Mesodermal cell (in vitro differentiated cells): ENCODE measurements around the gene MRPL28.
"Not testable (repeated sequence)": the region's sequence is repeated elsewhere in the genome, so short reads cannot be mapped to it uniquely, and the experiment has no call there.

Source experiments
- H3K27ac ChIP-seq: 2 replicates; pipeline ENCODE4 v1.7.0; 2013; ENCODE audit warnings: mild to moderate bottlenecking, low read depth, low read length, moderate library complexity; ENCODE audit not compliant: severe bottlenecking
- H3K36me3 ChIP-seq: 2 replicates; pipeline ENCODE4 v1.7.1; 2013; ENCODE audit warnings: mild to moderate bottlenecking, low read length, moderate library complexity; ENCODE audit not compliant: control insufficient read depth, insufficient read depth
- H3K4me1 ChIP-seq: one replicate; pipeline ENCODE4 v1.7.1; 2013; ENCODE audit warnings: mild to moderate bottlenecking, low read length; ENCODE audit not compliant: insufficient read depth, control insufficient read depth, poor library complexity, severe bottlenecking
- H3K4me3 ChIP-seq: 2 replicates; pipeline ENCODE4 v1.7.0; 2013; ENCODE audit warnings: low read length, control low read depth, mild to moderate bottlenecking; ENCODE audit not compliant: insufficient read depth, poor library complexity, severe bottlenecking; ENCODE audit errors: extremely low read depth
- H3K9me3 ChIP-seq: 2 replicates; pipeline ENCODE4 v1.7.1; 2013; ENCODE audit warnings: mild to moderate bottlenecking, low read length, moderate library complexity; ENCODE audit not compliant: control insufficient read depth
- WGBS, 2 experiments: methylation state at CpG; one replicate each; pipeline ENCODE4 v1.1.5; 2013; ENCODE audit warnings: missing lambda C conversion rate in 2 of 2; ENCODE audit not compliant: insufficient coverage in 2 of 2; 5-methylcytosine and 5-hydroxymethylcytosine counted together

The MRPL28 gene

DNA sequence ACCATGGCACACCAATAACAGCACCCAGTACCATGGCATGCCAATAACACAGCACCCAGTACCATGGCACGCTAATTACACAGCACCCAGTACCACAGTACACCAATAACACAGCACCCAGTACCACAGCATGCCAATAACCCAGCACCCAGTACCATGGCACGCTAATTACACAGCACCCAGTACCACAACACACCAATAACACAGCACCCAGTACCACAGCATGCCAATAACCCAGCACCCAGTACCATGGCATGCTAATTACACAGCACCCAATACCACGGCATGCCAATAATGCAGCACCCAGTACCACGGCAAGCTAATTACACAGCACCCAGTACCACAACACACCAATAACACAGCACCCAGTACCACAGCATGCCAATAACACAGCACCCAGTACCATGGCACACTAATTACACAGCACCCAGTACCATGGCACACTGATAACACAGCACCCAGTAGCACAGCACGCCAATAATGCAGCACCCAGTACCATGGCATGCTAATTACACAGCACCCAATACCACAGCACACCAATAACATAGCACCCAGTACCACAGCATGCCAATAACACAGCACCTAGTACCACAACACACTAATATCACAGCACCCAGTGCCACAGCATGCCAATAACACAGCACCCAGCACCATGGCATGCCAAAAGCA is 36.0 kb downstream of the MRPL28 start:
- WGBS, 2 experiments, result 98 to 100% methylated on average over 3 to 4 of the region's 5 CpGs

DNA sequence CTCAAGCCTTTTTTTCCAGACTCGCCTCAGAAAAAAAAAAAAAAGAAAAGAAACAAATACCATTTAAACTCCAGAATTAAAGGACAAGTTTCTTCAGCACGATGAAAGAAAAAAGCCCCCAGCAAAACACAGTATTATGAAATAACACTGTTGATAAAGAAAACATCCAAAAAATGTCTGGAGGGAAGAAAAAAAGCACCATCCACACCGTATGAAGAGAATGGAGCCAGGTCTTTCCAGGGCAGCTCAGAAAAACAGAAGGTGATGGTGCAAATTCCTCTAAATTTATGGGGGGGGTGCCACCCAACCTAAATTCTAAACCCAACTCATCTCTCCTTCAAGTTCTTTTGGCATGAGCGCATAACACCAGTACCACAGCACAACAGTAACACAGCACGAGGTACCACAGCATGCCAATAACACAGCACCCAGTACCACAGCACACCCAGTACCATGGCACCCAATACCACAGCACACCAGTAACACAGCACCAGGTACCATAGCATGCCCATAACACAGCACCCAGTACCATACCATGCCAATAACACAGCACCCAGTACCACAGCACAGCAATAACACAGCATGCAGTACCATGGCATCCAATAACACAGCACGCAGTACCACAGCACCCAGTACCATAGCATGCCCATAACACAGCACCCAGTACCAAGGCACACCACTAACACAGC is 36.8 kb downstream of the MRPL28 start:
- Histone ChIP-seq H3K27ac (no peak overlapping the region), H3K4me1 (peaks cover 5% of the 10 kb centered on the region), H3K4me3 (no peak overlapping the region), H3K9me3 (no peaks in the 10 kb centered on the region), H3K36me3 (peaks cover 4% of the 10 kb centered on the region)
- 96% methylated on average over 3 to 4 of the region's 6 CpGs for WGBS, 2 experiments

More for the DNA sequence above, 36.0 kb downstream of the MRPL28 start:
- not testable (repeated sequence) for H3K9me3 ChIP-seq, H3K27ac ChIP-seq, H3K4me3 ChIP-seq, H3K4me1 ChIP-seq, H3K36me3 ChIP-seq

DNA sequence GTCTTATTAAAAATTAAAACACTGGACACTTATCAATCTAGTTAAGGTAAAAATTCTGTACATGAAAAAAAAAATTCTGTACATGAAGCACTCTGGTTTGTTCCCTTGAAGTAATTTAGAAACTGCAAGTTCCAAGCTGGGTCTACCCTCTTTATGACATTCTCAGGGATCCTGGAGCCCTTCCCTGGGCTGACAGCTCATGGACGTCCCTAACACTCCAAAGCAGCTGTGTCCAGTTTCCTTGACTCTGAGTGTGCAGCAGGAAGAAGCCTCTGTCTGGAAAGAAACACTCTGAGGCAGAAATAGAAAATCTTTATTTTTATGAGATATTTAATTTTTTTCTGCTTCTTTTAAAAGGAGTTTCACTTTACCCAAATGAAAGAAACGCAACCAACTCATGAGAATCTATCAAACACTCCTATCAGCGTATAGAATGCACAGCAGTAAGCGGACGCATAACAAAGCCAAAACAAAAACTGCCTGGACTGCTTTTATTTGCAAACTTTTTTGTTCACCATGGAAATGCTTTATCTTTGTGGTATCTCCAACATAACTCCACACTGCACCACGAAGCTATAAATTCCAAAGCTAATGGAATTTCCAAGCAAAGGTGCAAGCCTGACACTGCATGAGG is 39.0 kb downstream of the MRPL28 start:
- not testable (repeated sequence) for H3K36me3 ChIP-seq, H3K9me3 ChIP-seq, H3K4me3 ChIP-seq, H3K27ac ChIP-seq, H3K4me1 ChIP-seq
- 90% methylated on average over 5 of the region's 6 CpGs; no CpG with 5 or more reads in 1 of the 2 experiments for WGBS, 2 experiments

DNA sequence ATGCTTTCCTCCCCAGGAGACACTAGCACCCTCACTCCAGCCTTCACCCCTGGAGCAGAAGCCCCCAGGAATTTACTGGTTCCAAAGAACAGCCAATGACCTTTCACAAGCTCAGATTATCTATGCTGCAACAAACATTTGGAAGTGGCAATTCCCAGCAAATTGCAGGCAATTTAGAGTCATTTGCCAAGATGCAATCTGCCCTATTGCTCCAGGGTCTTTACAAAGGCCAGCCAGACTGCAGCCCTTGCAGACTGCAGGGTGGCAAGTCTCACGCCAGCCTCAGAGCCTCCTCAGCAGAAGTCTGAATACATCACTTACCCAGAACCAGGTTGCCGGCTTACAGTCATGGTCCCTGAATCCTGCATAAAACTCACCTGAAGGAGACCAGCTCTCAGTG is 39.6 kb downstream of the MRPL28 start:
- no peak overlapping the region for H3K4me3 ChIP-seq
- 79 to 83% methylated on average over 1 to 2 of the region's 2 CpGs for WGBS, 2 experiments
- no peak overlapping the region for H3K27ac ChIP-seq

DNA sequence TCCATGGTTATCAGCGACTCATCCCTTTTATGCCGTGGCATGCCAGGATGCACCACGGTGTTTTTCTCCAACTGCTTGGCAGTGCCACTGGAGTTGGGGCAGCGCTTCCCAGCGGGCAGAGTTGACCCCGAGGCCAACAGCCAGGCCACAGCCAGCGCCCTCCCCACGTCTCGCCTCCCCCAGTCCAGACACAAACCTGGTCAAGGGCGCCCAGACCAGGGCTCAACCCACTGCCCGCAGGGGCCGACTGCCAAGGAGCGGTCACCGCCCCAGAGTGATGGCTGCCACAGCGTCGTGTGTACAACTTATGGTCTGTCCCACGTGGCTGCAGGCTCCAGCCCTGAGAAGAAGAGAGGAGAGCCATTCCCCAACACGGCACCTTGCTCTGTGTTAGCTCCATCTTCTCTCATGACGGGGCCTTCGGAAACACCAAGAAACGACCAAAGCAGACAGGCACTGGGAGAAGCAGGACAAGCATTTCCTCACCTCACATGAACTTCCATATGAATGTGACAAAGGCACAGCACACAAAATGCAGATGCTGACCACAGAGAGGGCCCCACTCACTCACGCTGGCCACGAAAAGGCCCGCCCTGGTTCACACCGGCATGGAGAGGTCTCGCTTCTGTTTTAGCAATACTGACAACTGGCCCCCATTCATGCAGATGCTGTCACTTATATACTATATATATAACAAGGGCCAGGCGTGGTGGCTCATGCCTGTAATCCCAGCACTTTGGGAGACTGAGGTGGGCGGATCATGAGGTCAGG is 44.8 kb downstream of the MRPL28 start:
- H3K4me3 ChIP-seq, result no peak overlapping the region
- H3K36me3 ChIP-seq, result peaks cover 4% of the 10 kb centered on the region
- WGBS, 2 experiments, result 95 to 96% methylated on average over 21 to 25 of the region's 28 CpGs
- H3K4me1 ChIP-seq, result no peaks in the 10 kb centered on the region
- H3K9me3 ChIP-seq, result no peaks in the 10 kb centered on the region
- no peak overlapping the region for H3K27ac ChIP-seq

More for the DNA sequence above, 39.6 kb downstream of the MRPL28 start:
- Histone ChIP-seq H3K9me3 (no peaks in the 10 kb centered on the region), H3K4me1 (peaks cover 5% of the 10 kb centered on the region), H3K36me3 (peaks cover 4% of the 10 kb centered on the region)

DNA sequence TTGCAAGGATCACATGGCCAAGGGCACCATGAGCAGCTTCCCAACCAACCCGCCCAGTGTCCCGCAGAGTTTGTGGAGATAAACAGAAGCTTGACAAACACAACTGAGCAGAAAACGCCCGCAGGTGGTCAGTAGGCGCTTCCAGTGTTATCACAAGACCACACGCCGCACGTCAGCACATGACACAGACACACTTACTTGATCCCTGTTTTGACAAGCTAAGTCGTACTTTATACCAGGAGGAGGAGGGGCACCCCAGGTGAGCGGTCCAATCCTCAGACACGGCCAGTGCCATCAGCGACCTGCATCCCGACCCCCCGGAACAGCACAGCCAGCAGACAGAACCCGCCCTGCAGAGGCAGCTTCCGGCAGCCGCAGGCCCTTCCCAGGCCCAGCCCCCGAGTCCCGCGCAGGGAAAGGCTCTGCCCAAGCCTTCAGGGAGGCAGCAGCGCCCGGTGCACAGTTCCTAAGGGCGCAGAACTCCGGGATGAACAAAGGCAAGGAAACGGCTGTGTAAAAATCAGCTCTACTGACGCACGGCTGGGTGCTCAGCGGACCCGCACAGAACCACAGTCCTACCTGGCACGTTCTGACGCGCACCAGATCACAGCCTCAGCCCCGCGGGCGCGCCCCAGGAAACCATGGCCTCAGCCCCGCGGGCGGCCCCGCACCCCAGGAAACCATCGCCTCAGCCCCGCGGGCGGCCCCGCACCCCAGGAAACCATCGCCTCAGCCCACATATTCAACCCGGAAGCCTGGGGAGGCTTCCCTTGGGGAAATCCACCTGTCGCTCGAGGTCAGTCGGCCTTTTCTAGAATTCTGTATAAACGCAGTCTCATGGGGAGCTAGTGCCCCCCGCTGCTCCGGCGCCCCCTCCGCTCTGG is 45.6 kb downstream of the MRPL28 start:
- 88 to 91% methylated on average over 52 to 53 of the region's 55 CpGs for WGBS, 2 experiments
- Histone ChIP-seq H3K4me1 (no peaks in the 10 kb centered on the region), H3K36me3 (peaks cover 4% of the 10 kb centered on the region), H3K27ac (no peak overlapping the region), H3K4me3 (no peak overlapping the region), H3K9me3 (no peaks in the 10 kb centered on the region)

DNA sequence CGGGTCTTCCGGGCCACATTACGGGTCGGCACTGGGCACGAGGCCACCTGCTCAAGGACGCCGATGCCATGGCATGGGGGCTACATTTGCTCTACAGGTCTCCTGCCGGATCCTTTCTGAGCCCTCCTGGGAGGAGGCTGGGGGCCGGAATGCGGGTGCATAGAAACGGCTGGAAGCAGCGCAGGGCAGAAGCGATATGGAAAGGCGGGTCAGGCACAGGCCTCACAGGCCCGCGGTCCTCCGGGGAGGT is 46.2 kb downstream of the MRPL28 start:
- WGBS, 2 experiments, result 90 to 92% methylated on average over 15 to 17 of the region's 17 CpGs
- Histone ChIP-seq H3K27ac (no peak overlapping the region), H3K4me1 (no peaks in the 10 kb centered on the region), H3K36me3 (peaks cover 9% of the 10 kb centered on the region), H3K4me3 (no peak overlapping the region), H3K9me3 (no peaks in the 10 kb centered on the region)

DNA sequence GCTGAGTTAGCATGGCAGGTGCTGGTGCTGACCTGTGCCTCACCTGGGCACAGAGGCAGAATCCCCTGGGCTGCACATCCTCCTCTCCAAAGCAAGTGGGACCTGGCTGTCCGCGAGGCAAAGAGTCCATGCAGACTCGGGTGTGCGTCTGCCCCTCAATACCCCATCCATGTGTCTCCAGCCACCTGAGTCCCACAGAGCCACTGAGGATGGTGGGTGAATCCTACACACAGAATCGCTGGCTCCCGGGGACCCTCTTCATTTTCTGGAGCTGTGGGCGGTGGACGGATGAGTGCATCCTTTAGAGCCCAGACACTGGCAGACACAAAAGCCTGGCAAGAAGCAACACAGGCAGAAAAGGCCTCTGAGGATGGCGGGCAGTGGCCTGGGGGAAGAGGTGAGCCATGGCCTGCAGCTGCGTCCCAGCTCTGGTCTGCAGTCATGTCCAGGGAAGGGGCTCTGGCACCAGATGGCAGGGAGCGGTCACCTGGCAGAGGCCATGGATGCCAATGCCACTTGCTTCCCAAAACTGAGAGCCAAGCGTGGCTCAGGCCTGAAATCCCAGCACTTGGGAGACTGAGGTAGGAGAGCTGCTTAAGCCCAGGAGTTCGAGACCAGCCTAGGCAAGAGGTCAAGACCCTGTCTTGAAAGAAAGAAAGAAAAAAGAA is 47.7 kb downstream of the MRPL28 start:
- H3K4me1 ChIP-seq, result no peaks in the 10 kb centered on the region
- peaks cover 24% of the 10 kb centered on the region for H3K36me3 ChIP-seq
- WGBS, 2 experiments, result 93 to 95% methylated on average over 9 to 13 of the region's 13 CpGs
- no peaks in the 10 kb centered on the region for H3K9me3 ChIP-seq
- no peak overlapping the region for H3K27ac ChIP-seq
- H3K4me3 ChIP-seq, result no peak overlapping the region

DNA sequence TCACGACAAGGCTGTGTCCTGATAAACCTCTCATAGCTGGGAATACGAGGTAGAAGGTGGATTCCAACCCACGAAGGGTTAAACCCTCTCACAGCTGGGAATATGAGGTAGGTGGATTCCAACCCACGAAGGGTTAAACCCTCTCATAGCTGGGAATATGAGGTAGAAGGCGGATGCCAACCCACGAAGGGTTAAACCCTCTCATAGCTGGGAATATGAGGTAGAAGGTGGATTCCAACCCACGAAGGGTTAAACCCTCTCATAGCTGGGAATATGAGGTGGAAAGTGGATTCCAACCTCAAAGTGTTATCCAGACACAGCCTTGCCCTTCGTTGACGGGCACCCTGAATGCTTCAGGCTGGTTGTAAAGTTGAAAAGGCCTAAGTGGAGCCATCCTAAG is 48.8 kb downstream of the MRPL28 start:
- Histone ChIP-seq H3K4me1 (no peaks in the 10 kb centered on the region), H3K36me3 (peaks cover 25% of the 10 kb centered on the region), H3K27ac (no peak overlapping the region), H3K4me3 (no peak overlapping the region), H3K9me3 (no peaks in the 10 kb centered on the region)
- 72 to 83% methylated on average over 3 to 6 of the region's 9 CpGs for WGBS, 2 experiments

DNA sequence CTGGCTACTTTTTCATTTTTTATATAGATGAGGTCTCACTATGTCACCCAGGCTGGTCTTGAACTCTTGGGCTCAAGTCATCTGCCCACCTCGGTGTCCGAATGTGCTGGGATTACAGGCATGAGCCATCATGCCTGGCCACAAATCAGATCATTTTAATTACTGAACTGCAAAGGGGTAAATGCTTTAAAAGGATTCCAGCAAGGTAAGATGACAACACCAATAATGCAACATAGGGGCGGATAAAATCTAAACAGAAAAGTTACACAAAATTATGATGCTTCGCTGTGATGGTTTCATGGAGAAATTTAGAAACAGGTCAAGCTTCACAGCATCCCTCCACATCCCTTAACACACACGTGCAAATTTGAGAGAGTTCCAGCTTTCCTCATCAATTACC is 50.1 kb downstream of the MRPL28 start:
- peaks cover 25% of the 10 kb centered on the region for H3K36me3 ChIP-seq
- H3K9me3 ChIP-seq, result no peaks in the 10 kb centered on the region
- no peak overlapping the region for H3K4me3 ChIP-seq
- 100% methylated on average over 2 to 3 of the region's 5 CpGs for WGBS, 2 experiments
- H3K27ac ChIP-seq, result no peak overlapping the region
- no peaks in the 10 kb centered on the region for H3K4me1 ChIP-seq
